LHCN-M2 (cell line): Measurements from ENCODE around the gene IPCEF1. TPM values are rescaled to one million over a fixed set of nuclear protein-coding genes. Genes with fewer than 3 reads are reported as not detected.

Experiments used
- DNase-seq: peaks from one replicate; pipeline ENCODE4 v3.0.0-alpha.2; 2012; ENCODE audit warnings: low read depth
- polyA plus RNA-seq: library from polyadenylated mRNA; unstranded; fragments of >200 nt; gene quantifications from one replicate; pipeline ENCODE4 v1.2.1, GENCODE V29; 2012; ENCODE audit warnings: missing spikeins
- total RNA-seq: library from RNA; depleted of rRNA; stranded (reverse); fragments of >200 nt; gene quantifications from 2 replicates; pipeline ENCODE4 v1.2.3, GENCODE V29; 2014; rRNA removed

IPCEF1 gene, protein sequence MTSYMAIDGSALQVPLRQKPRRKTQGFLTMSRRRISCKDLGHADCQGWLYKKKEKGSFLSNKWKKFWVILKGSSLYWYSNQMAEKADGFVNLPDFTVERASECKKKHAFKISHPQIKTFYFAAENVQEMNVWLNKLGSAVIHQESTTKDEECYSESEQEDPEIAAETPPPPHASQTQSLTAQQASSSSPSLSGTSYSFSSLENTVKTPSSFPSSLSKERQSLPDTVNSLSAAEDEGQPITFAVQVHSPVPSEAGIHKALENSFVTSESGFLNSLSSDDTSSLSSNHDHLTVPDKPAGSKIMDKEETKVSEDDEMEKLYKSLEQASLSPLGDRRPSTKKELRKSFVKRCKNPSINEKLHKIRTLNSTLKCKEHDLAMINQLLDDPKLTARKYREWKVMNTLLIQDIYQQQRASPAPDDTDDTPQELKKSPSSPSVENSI
- total RNA-seq = not detected in 2 replicates
- polyA plus RNA-seq = not detected

DNA sequence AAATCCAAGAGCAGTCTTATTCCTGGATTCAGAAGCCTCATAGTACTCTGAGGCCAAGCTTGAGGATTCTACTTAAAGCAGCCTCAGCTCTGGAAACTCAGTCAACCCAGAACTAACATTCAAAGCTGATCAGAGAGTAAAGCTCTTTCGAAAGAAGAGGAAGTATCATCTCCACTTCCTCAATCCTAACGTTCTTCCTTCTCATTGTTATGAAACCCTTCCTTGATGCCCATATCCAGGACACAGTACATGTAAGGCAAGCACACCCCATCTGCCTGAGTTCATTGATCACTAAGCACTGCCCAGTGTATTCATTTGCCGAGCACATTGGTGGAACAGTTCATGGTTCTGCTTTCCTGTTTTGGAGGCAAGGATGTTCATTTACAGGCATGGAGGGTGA lies at the start of gene IPCEF1:
Gene IPCEF1, minus strand, starts transcription at position 114 of the 400 bp plus-strand sequence. CDS start 90,856 bp downstream, outside the sequence.
- DNase-seq = no peak

DNA sequence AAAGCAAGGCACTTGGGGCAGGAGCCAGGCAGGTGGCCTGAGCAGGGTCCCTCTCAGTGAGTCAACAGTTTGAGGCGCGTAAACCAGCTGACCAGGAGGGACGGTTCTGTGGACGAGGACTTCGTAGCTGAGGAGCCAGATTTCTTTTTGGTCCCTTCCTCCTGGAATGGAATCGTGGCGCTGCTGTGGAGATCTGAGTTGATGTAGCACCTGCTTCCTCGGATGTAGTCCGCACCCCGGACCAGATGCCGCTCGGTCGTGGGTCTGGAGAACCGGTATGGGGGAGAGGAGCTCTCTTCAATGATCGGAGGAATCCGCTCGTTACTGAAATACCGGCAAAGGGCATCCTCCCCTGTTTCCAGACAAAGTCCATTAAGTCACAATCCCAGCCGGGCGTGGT lies 49.7 kb upstream of the IPCEF1 start:
- no peak for DNase-seq

DNA sequence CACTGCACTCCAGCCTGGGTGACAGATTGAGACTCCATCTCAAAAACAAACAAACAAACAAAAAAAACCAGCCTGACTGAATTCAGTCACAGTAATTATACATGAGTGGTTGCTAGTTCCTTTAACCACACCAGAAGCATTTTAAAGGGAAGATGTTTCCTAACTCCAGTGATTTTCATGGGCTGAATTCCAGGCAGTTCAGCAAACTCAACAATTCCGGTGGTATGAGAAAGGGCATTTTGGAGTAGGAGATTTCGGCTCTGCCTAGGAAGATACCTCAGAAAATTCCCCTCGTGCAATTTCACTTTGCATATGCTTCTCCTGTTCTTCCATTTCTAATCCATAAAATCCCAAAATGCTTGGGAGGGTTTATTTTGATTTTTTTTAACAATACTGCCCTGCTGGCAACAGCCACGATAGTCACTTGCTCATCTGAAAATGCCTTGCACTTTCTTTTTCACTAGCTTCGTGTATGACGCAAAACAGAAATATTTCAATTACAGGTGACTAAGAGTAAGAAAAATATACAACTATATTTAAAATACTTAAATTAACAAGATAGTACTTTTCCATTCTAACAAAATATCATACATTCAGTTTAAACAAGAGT lies 48.3 kb upstream of the IPCEF1 start:
- DNase-seq = peak; percentile 36

DNA sequence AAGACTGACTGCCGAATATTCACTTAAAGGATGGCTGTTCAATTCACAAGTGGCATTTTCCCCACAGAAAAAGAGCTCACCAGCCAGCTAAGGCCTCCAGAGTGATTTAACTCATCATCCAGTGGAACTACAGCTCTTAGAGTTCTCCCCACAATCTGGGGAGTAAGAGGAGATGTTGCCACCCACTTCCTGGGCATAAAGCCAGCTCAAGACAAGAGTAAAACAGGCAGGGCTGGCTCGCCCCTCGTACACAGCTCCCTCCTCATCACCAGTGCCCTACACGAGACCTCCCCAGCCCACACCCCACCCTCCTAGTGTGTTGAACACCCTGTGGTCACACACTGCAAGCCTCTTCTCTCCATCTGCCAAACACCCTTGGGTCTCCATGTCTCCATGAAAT lies 47.2 kb upstream of the IPCEF1 start:
- DNase-seq = peak; percentile 72

DNA sequence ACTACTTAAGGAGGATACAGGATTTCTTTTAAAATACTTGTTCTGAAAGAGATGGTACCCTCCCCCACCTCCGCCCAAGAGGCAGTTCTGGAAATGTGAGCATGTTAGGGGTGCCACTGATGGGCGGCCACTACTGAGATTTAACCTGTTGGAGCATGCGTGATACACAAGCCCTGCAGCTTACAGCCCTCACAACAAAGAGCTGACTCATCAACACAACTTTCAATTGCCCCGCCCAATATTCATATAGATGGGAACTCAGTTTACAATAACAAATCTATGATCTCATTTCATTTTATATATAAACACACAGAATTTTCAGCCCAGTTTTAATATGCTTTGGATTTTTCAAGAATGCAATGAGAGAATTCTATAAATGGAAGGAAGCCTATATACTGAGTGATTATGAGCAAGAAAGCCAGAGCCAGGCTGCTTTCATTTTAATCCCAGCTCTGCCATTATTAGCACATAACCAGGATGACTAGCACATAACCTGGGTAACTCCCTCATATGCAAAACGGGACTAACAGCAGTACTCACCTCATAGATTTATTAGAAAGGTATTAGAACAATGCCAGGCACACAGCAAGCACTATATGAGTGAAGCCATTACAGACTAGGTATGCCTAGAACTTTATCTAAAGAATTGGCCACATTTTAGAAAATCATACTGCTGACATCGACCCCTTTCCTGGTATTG lies 45.6 kb upstream of the IPCEF1 start:
- DNase-seq = no peak

DNA sequence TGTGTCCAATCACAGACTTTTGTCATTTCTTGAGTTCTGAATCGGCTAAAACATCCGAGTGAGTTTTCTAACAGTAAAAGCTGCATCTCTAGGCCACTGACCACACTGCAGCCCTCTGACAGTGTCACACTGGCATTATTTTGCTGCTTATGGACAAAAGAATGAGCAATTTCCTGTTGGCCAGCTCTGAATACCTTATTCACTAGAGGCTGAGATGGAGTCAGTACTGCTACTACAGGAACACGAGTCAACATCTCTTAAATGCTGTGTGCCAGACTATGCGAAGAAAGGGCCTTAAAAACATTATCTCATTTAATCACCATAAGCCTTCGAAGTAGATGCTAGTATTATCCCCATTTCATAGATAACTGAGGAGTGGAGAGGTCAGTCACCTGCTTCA lies 42.5 kb upstream of the IPCEF1 start:
- peak; percentile 45 for DNase-seq

DNA sequence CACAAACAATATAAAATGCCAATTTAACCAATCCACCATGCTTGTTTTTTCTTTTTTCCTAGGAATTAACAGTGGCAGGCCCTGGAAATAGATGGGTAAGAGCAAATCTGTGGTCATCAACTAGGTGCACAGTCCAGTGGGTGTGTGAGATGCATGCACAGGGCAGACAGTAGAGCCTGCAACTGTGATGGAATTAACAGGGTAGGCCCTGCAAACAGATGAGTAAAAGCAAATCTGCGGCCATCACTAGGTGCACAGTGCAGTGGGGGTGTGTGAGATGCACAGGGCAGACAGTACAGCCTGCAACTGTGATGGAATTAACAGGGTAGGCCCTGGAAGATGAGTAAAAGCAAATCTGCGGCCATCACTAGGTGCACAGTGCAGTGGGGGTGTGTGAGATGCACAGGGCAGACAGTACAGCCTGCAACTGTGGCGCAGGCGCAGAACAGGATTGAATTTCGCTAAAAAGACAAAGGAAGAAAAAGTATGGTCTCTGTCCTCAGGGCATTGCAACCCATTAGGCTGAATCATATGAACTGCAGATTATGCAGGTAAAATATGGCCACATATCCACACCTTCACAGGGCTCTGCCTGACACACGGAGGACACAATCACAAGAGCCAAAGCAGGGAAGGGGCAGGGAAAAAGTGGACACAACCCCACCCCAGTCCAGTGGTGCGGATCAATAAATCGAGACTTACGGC lies 41.0 kb upstream of the IPCEF1 start:
- no peak for DNase-seq

DNA sequence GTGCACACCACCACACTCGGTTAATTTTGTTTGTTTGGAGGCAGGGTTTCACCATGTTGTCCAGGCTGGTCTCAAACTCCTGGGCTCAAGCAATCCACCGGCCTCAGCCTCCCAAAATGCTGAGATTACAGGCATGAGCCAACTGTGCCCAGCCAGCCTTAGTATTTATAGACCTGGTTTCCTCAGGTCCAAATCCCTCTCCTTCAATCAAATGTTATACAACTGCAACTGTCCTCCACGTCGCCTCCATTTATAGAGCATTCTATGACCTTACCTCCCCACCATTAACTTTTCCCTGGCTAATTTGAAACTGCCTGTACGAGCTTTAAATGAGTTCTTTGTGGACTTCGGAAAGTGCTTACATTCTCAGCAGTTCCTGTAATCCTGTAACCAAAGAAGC lies 39.3 kb upstream of the IPCEF1 start:
- DNase-seq = no peak

DNA sequence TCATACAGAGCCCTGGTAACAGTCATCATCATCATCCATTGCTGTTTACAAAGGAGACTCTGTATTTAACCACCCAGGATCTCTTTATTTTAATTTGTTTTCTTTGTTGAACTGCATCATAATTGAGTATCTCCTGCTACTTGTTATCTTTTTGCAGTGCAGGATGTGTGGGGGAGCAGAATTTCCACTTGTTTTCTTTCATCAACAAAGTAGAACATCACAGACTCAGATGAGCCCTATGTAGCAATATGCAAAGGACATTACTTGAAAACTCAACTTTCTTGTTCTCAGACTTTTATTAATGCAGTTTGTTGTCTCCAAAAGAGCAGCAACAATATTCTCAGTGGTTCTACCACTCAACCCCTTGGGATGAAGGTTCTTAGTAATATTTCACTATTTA lies 38.7 kb upstream of the IPCEF1 start:
- DNase-seq = no peak

DNA sequence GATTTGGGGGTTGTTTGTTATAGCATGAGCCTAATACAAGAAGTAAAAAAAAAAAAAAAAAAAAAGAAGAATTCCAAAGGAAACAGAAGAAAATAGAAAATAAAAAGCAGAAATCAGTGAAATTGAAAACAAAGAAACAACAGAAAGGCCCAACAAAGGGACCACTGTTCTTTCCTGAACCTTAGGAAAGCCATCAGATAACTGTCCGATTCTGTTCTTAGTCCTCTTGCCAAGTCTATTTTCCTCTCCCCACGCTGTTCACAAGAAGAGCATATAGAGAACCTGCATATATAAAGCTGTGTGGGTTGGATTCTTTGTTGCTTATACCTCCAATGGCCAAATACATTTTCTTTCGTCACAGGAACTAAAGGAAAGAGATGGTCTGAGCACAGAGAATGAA lies 38.0 kb upstream of the IPCEF1 start:
- no peak for DNase-seq

DNA sequence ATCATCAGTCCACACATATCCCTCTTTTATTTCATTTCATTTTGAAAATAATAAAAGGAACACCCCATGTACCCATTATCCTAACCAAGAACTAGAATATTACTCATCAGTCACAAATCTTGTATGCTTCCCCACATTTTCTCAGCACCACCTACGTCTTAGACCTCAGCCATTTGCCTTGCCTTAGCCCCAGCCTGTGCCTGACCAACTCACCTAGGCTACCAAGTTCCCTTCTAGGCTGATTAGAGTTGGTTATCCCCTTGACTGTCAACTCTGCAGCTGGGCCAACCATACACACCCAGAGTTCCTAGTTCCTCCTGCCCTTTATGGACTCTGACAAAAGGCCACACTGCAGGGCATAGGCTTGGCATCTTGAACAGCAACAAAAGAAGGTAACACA lies 33.4 kb upstream of the IPCEF1 start:
- no peak for DNase-seq

DNA sequence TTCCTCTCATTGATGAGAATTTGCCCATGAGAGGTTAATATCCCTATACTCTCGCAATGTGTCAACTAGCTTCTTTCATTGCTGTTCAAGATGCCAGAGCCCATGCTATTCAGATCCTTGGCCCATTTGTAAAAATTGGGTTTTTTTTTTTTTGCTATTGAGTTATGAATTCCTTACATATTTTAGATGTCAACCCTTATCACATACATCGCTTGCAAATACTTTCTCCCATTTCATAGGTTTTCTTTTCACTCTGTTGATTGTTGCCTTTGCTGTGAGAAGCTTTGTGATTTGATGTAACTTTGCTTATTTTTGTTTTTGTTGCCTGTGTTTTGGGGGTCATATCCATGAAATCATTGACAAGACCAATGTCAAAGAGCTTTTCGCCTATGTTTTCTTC lies 32.2 kb upstream of the IPCEF1 start:
- DNase-seq = no peak

DNA sequence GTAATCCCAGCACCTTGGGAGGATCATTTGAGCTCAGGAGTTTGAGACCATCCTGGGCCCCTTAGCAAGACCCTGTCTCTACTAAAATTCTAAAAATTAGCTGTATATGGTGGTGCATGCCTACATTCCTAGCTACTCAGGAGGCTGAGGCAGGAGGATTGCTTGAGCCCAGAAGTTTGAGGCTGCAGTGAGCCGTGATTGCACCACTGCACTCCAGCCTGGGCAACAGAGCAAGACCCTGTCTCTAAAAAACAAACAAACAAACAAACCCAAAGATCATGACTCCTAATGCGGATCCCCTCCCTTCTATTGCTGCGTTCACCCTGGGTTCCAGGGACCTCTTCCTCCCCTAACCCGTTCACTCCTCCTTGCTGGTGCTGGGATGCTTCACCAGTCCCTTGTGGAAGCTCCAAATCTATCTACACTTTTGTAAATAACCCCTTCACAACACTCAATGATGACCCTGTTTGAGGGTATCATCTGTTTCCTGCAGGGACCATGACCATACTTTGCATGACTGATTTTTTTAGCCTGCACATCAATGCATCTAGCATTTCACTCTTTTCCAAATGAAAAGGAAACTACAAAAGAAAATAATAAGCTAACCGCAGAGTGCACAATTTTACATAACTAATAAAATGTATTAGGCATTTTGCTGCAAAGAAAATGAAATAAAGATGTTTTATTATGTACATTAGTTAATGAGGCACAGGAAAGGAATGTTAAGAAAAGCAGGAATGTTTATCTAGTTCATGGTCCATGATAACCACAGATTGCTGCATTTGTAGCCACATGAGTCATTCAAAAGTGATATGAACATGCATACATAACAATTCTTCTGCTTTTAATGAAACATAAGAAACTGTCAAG lies 30.5 kb upstream of the IPCEF1 start:
- peak; percentile 86 for DNase-seq

DNA sequence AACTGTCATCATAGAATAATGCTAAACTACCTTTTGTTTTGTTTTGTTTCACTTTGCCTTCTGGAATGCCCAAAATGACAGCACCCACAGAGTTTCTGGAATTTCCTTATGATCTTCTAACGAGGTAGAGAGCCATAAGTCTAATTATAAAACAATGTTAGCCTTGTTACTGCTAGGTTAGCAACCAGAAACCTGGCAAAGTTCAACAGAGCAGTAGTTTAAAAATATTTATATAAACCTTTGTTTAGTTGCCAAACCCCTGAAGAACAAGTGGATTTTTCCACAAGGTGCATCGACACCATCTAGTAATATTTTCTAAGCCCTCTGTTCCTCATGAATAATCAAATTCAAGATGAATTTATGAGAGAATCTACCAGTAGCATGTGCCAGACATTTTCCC lies 27.6 kb upstream of the IPCEF1 start:
- no peak for DNase-seq

DNA sequence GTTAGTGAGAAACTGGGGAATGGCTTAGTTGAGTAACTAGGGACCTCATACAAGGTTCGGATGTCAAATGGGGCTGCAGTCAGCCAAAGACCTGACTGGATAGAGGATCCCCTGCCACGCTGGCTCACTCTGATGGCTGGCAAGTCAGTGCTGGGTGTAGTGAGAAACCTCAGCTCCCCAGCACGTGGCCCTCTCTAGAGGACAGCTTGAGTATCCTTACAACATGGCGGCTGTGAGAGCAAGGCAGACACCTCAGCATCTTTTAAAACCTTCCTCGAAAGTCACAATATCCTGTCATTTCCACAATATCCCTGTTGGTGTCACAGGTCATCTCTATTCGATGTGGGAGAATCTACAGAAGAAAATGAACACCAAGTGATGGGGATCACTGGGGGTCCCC lies 26.7 kb upstream of the IPCEF1 start:
- no peak for DNase-seq

DNA sequence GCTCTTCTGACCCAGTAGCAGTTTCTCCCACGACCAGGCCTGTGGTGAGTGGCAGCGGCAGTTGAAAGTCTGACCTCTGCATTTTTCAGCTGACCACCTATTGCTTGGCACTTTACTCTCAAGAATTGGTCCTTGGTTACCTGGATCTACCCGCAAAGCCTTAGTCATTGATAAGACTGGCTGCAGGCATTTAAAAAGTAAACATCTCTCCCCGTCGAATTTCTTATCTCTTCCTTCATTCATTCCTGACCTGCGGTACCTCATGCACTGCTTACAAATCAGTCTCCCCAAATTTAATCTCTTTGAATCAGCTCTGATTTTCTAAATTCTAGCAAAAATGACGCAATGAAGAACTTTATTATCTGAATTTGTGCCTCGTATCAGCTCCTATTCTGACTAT lies 26.1 kb upstream of the IPCEF1 start:
- no peak for DNase-seq

DNA sequence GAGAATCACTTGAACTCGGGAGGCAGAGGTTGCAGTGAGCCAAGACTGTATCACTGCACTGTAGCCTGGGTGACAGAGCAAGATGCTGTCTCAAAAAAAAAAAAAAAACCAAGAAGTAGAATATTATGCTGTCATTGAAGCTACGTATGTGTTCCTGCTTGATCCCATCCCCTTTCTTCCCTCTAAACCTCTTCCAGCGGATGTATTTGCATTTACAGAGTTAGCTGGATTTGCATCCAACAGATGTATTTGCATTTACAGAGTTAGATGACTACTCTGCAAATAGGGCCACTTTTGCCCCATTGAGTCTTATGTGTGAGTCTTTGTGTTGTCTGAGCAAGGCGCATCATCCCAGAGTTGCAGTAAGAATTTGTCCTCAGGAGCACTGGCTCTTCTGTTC lies 24.9 kb upstream of the IPCEF1 start:
- no peak for DNase-seq

DNA sequence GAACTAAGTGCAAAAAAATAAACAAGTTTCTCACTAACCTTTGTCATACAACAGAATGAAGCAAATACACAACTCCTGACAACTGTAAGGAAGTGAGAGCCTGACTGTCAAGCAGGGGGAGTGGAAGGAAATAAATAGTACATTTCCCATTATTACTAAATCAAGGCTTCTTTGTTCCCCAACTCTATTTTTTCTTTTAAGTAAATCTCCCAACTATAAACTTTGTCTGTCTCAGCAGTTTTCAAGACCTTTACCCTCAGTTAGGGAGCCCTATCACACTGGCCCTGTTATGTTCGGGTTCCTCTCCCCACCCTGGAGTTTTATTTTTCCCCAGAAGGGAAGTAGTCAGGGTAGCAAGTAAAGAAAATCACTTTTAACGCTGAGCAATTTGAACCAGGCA lies 24.1 kb upstream of the IPCEF1 start:
- no peak for DNase-seq

DNA sequence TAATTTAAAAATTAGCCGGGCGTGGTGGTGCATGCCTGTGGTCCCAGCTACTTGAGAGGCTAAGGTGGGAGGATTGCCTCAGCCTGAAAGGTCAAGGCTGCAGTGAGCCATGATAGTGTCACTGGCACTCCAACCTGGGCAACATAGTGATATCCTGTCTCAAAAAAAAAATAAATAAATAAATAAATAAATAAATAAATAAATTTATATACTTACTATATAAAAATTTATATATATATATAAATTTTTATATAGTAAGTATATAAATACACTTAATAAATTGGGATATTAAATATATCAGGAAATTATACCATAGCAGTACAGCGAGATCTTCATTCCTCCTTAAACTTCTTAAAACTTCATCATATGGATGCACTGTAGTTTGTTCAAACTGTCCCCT lies 23.0 kb upstream of the IPCEF1 start:
- DNase-seq = no peak

DNA sequence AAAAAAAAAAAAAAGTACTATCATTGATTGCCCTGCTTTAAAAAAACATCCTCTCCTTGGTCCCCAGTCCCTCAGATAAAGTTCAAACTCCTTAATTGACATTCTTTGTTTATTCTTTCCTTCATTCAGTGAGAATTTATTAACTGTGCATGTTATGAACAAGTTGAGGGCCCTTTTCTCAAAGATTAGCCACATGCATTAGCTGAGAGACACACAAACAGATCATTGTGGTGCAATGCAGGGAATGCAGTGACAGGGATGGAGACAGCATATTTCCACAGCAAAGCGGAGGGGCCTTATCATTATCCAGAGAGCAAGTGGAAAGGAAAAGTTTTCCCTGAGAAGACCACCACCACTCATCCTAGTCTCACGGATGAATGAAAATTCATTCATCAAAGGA lies 21.9 kb upstream of the IPCEF1 start:
- DNase-seq = no peak

DNA sequence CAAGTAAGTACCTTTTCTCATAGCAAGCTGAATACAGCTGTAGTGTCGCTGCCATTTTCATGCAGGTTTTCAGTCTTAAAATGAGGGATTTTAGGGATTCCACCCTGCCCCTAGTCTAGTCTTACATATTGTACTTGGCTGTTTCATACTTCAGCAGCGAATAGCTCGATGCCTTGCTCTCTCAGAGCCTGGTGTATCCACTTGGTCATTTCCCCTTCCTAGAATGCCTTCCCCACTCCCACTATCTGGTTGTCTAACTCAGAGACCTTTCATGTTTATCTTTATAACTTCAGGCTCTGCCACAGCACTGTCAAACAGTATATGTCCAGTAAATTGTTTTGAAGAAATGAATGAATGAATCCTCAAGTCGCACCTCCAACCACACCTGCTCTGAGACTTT lies 21.1 kb upstream of the IPCEF1 start:
- no peak for DNase-seq
